Panc1 (cell line): ENCODE results near the gene RGS6. TPM values are rescaled to one million over a fixed set of nuclear protein-coding genes. Genes with fewer than 3 reads are reported as not detected.

Experiments used
- ATAC-seq: fragments of 200-7000 bp; cut with Tn5 transposase; 2 replicates; pipeline ENCODE4 v1.9.1; 2020; ENCODE audit warnings: mild to moderate bottlenecking, moderate library complexity
- BruUV-seq: library from RNA; stranded (reverse); fragments of 400-500 nt; replicated peaks from 2 replicates; lab custom pipeline; 2021; lab: Mats Ljungman, UMichigan
- CTCF ChIA-PET: fragments of 300-600 bp; sonication (Branson Sonifier 250); formaldehyde crosslinking; loops from one replicate; lab custom pipeline; 2022; ENCODE audit warnings: antibody characterized with exemption; lab: Charles Lee
- POLR2A ChIA-PET: fragments of 300-600 bp; sonication (Branson Sonifier 250); formaldehyde crosslinking; loops from one replicate; lab custom pipeline; 2022; ENCODE audit warnings: antibody characterized with exemption; lab: Charles Lee
- DNase-seq: peaks from one replicate; pipeline ENCODE4 v3.0.0-alpha.2; 2010; ENCODE audit warnings: low read depth, low spot score
- H3K27ac ChIP-seq: 2 replicates; pipeline ENCODE4 v1.5.1; 2011; ENCODE audit warnings: mild to moderate bottlenecking, low read length, inconsistent platforms
- H3K27me3 ChIP-seq: fragments of 200-500 bp; sonication (Bioruptor generic); 2 replicates; pipeline ENCODE4 v1.6.0; 2014; ENCODE audit warnings: low read length, inconsistent platforms; ENCODE audit not compliant: control insufficient read depth, insufficient read depth
- H3K36me3 ChIP-seq: fragments of 200-500 bp; sonication (Bioruptor generic); 2 replicates; pipeline ENCODE4 v1.5.1; 2014; ENCODE audit warnings: inconsistent platforms, mild to moderate bottlenecking, low read length, moderate library complexity; ENCODE audit not compliant: control insufficient read depth, insufficient read depth
- H3K4me1 ChIP-seq: 2 replicates; pipeline ENCODE4 v1.5.1; 2011; ENCODE audit warnings: inconsistent platforms, mild to moderate bottlenecking, low read length, moderate library complexity; ENCODE audit not compliant: control insufficient read depth, insufficient read depth
- H3K4me3 ChIP-seq, 2 experiments: 2 replicates each; pipeline ENCODE4 v1.5.1; 2011 to 2012; ENCODE audit warnings: low read depth in 2 of 2, low read length in 2 of 2, mild to moderate bottlenecking in 2 of 2, inconsistent platforms in 1 of 2, moderate library complexity in 1 of 2
- H3K9me3 ChIP-seq: fragments of 200-500 bp; sonication (Bioruptor generic); 2 replicates; pipeline ENCODE4 v1.5.1; 2014; ENCODE audit warnings: low read depth, mild to moderate bottlenecking, inconsistent platforms, low read length, moderate library complexity; ENCODE audit not compliant: control insufficient read depth, insufficient read depth
- CTCF ChIP-seq: fragments of 450-650 bp; IDR thresholded peaks from 2 replicates; pipeline ENCODE4 v1.5.1; 2017; ENCODE audit warnings: mild to moderate bottlenecking
- POLR2AphosphoS5 ChIP-seq: IDR thresholded peaks from 2 replicates; pipeline ENCODE4 v1.6.1; 2012; ENCODE audit warnings: mild to moderate bottlenecking, low read depth, low read length, moderate library complexity
- REST ChIP-seq, 2 experiments: IDR thresholded peaks; 2 replicates each; pipeline ENCODE4 v1.6.1; 2011 to 2012; ENCODE audit warnings: low read depth in 2 of 2, control low read depth in 1 of 2, low read length in 1 of 2, mild to moderate bottlenecking in 1 of 2, moderate library complexity in 1 of 2; ENCODE audit not compliant: insufficient read depth in 1 of 2
- SIN3A ChIP-seq: IDR thresholded peaks from 2 replicates; pipeline ENCODE4 v1.6.1; 2012; ENCODE audit warnings: low read depth, mild to moderate bottlenecking, low read length, moderate library complexity, borderline replicate concordance; ENCODE audit not compliant: insufficient read depth
- TCF7L2 ChIP-seq: IDR thresholded peaks from 2 replicates; pipeline ENCODE4 v1.6.1; 2011; ENCODE audit warnings: mild to moderate bottlenecking, low read depth, low read length, inconsistent platforms
- in situ Hi-C: cut with HindIII; loops from 2 replicates; pipeline ENCODE4 v1.10.0; 2016; ENCODE audit warnings: low sequenced_read_pairs, low pct_unique_long_range_greater_than_20kb
- intact Hi-C: fragments of 100-400 bp; cut with micrococcal nuclease; formaldehyde crosslinking; loops from one replicate; pipeline ENCODE4 v1.10.0; 2022; ENCODE audit not compliant: unreplicated experiment
- total RNA-seq: library from RNA; stranded (reverse); gene quantifications from one replicate; pipeline ENCODE4 v1.2.1, GENCODE V29; 2021; ENCODE audit not compliant: unreplicated experiment

Gene RGS6
- total RNA-seq, 1 experiment from 2014 or later: not detected

GRCh38 chr14:72172049-72172448 is 239.8 kb downstream of the RGS6 start:
- Histone ChIP-seq H3K27ac (no peak overlapping the region), H3K4me1 (no peaks in the 10 kb centered on the region), H3K4me3 (no peak overlapping the region), H3K36me3 (no peaks in the 10 kb centered on the region), H3K9me3 (no peaks in the 10 kb centered on the region), H3K27me3 (no peaks in the 10 kb centered on the region)
- CTCF ChIA-PET: no interaction called here
- no TSS peak for BruUV-seq
- ATAC-seq: no peak
- POLR2A ChIA-PET: no interaction called here
- in situ Hi-C loops: no loop called here
- intact Hi-C loops: no loop called here
- DNase-seq: no peak
- TF ChIP-seq TCF7L2 (no peak), SIN3A (no peak), POLR2AphosphoS5 (no peak), CTCF (no peak), REST (IDR thresholded peaks at IDR 0.05; ENCODE audit: insufficient read depth in 1 of 2, low read depth in 2 of 2, low read length in 1 of 2) (no peak)

GRCh38 chr14:72172597-72172996 is 240.4 kb downstream of the RGS6 start:
- intact Hi-C loops (no loop called here), in situ Hi-C loops (no loop called here)
- no TSS peak for BruUV-seq
- H3K27me3 ChIP-seq: no peaks in the 10 kb centered on the region
- ATAC-seq (no peak), DNase-seq (no peak)
- H3K27ac ChIP-seq: no peak overlapping the region
- H3K4me3 ChIP-seq: no peak overlapping the region
- no peaks in the 10 kb centered on the region for H3K9me3 ChIP-seq
- H3K36me3 ChIP-seq: no peaks in the 10 kb centered on the region
- ChIA-PET CTCF (no interaction called here), POLR2A (no interaction called here)
- TF ChIP-seq TCF7L2: no peak
- TF ChIP-seq SIN3A: no peak
- no peak for TF ChIP-seq POLR2AphosphoS5
- TF ChIP-seq CTCF: no peak
- no peak for TF ChIP-seq REST (IDR thresholded peaks at IDR 0.05; ENCODE audit: insufficient read depth in 1 of 2, low read depth in 2 of 2, low read length in 1 of 2)
- no peaks in the 10 kb centered on the region for H3K4me1 ChIP-seq
